K562 (cell line): ENCODE measurements around the gene PDGFD. TPM values are rescaled to one million over a fixed set of nuclear protein-coding genes. Genes with fewer than 3 reads are reported as not detected.

Experiments
- ATAC-seq: fragments of 200-7000 bp; cut with Tn5 transposase; 3 replicates; pipeline ENCODE4 v1.9.1; 2020; ENCODE audit warnings: moderate library complexity
- BruUV-seq: library from RNA; stranded (reverse); fragments of 400-500 nt; replicated peaks from 2 replicates; lab custom pipeline; 2021; lab: Mats Ljungman, UMichigan
- CTCF ChIA-PET: fragments of 300-600 bp; formaldehyde crosslinking; extraction: SDS; loops from one replicate; lab custom pipeline; 2021; ENCODE audit warnings: low intra/inter-chr PET ratio; lab: Yijun Ruan, JAX
- POLR2A ChIA-PET: fragments of 300-600, 350-650 bp; sonication (Branson Sonifier 250); formaldehyde crosslinking; extraction: SDS; loops from one replicate; lab custom pipeline; 2021; ENCODE audit warnings: antibody characterized with exemption, inconsistent platforms; lab: Yijun Ruan, JAX
- DNase-seq, 4 experiments: peaks; one replicate each; pipeline versions ENCODE4 v3.0.0 to v3.0.0-alpha.2; 2011 to 2018; ENCODE audit warnings: low spot score in 3 of 4, mixed read lengths in 3 of 4; ENCODE audit errors: extremely low read depth in 1 of 4
- FAIRE-seq: peaks from 2 replicates; lab custom pipeline; 2011; peaks lifted over from hg19 to GRCh38; lab: Jason Lieb, UNC
- H2AFZ ChIP-seq: 2 replicates; pipeline ENCODE4 v1.6.0; 2011; ENCODE audit warnings: low read depth, low read length, control low read depth, inconsistent platforms
- H3K27ac ChIP-seq: fragments of 200-600 bp; 3 replicates; pipeline ENCODE4 v1.8.0; 2011; ENCODE audit warnings: low read depth, mild to moderate bottlenecking, control low read depth, inconsistent platforms, low read length, moderate library complexity, mixed read lengths; ENCODE audit errors: extremely low read depth
- H3K27me3 ChIP-seq, 2 experiments: fragments of 300-600 bp in 1 of 2; 2 replicates in 1 of 2; 3 replicates in 1 of 2; pipeline versions ENCODE4 v1.6.0 to v1.8.0; 2011; ENCODE audit warnings: inconsistent platforms in 2 of 2, low read length in 2 of 2, mild to moderate bottlenecking in 1 of 2, mixed read lengths in 1 of 2, moderate library complexity in 1 of 2; ENCODE audit not compliant: control insufficient read depth in 2 of 2, insufficient read depth in 2 of 2
- H3K36me3 ChIP-seq: fragments of 300-600 bp; 3 replicates; pipeline ENCODE4 v1.8.0; 2011; ENCODE audit warnings: mild to moderate bottlenecking, low read length, inconsistent platforms; ENCODE audit not compliant: control insufficient read depth, insufficient read depth
- H3K4me1 ChIP-seq, 2 experiments: fragments of 200-600 bp in 1 of 2; replicated peaks in 1 of 2; 2 replicates in 1 of 2; 3 replicates in 1 of 2; pipeline versions ENCODE4 v1.5.1 to v1.8.0; 2011; ENCODE audit warnings: inconsistent platforms in 2 of 2, low read length in 2 of 2, mild to moderate bottlenecking in 1 of 2, mixed read lengths in 1 of 2, moderate library complexity in 1 of 2; ENCODE audit not compliant: control insufficient read depth in 2 of 2, insufficient read depth in 2 of 2
- H3K4me2 ChIP-seq: 2 replicates; pipeline ENCODE4 v1.6.1; 2011; ENCODE audit warnings: low read length, control low read depth, inconsistent platforms, mixed read lengths; ENCODE audit not compliant: insufficient read depth
- H3K4me3 ChIP-seq: fragments of 200-600 bp; sonication (generic), shearing (Covaris generic); 2 replicates; pipeline ENCODE4 v1.5.1; 2016; ENCODE audit warnings: control low read depth, inconsistent platforms
- H3K79me2 ChIP-seq: fragments of 200-600 bp; 3 replicates; pipeline ENCODE4 v1.8.0; 2011; ENCODE audit warnings: low read length, inconsistent platforms; ENCODE audit not compliant: control insufficient read depth, insufficient read depth
- H3K9ac ChIP-seq, 2 experiments: 2 replicates each; pipeline versions ENCODE4 v1.6.0 to v1.6.1; 2011; ENCODE audit warnings: low read depth in 2 of 2, low read length in 2 of 2, control low read depth in 1 of 2, inconsistent platforms in 1 of 2, mild to moderate bottlenecking in 1 of 2, mixed read lengths in 1 of 2; ENCODE audit not compliant: insufficient read depth in 1 of 2
- H3K9me1 ChIP-seq: one replicate; pipeline ENCODE4 v1.6.0; 2011; ENCODE audit warnings: inconsistent platforms, mild to moderate bottlenecking, low read length, moderate library complexity; ENCODE audit not compliant: control insufficient read depth, insufficient read depth
- H3K9me3 ChIP-seq: replicated peaks from 2 replicates; pipeline ENCODE4 v1.5.1; 2011; ENCODE audit warnings: low read depth, low read length, inconsistent platforms; ENCODE audit not compliant: control insufficient read depth, insufficient read depth
- H4K20me1 ChIP-seq: replicated peaks from 2 replicates; pipeline ENCODE4 v1.6.1; 2011; ENCODE audit warnings: low read length, inconsistent platforms, mixed read lengths; ENCODE audit not compliant: control insufficient read depth, insufficient read depth
- BRF2 ChIP-seq: IDR thresholded peaks from 3 replicates; pipeline ENCODE4 v1.6.1; 2011; ENCODE audit warnings: borderline replicate concordance, mild to moderate bottlenecking; ENCODE audit not compliant: insufficient read length, insufficient read depth
- EHMT2 ChIP-seq: fragments of 450-650 bp; IDR thresholded peaks from 2 replicates; pipeline ENCODE4 v1.6.1; 2018; ENCODE audit warnings: antibody characterized with exemption
- FOS ChIP-seq: IDR thresholded peaks from 3 replicates; pipeline ENCODE4 v1.6.1; 2011; ENCODE audit not compliant: insufficient read length; ENCODE audit errors: extremely low read depth
- GMEB1 ChIP-seq: fragments of 250-450 bp; sonication (Bioruptor Pico); IDR thresholded peaks from 2 replicates; pipeline ENCODE4 v1.4.0; 2020; ENCODE audit warnings: mild to moderate bottlenecking
- KDM2B ChIP-seq: fragments of 250-450 bp; sonication (Bioruptor Pico); IDR thresholded peaks from 2 replicates; pipeline ENCODE4 v1.8.0; 2021; ENCODE audit warnings: mild to moderate bottlenecking, moderate library complexity
- NELFE ChIP-seq: IDR thresholded peaks from 2 replicates; pipeline ENCODE4 v1.6.1; 2011; ENCODE audit warnings: mild to moderate bottlenecking; ENCODE audit not compliant: insufficient read depth, insufficient read length
- POLR2H ChIP-seq: IDR thresholded peaks from 2 replicates; pipeline ENCODE4 v1.6.1; 2016; ENCODE audit warnings: missing genetic modification characterization, low read depth, mild to moderate bottlenecking, control low read depth, missing compliant biosample characterization, moderate library complexity
- POLR3G ChIP-seq: IDR thresholded peaks from 2 replicates; pipeline ENCODE4 v1.6.1; 2011; ENCODE audit not compliant: insufficient read length, insufficient replicate concordance; ENCODE audit errors: extremely low read depth
- SRF ChIP-seq, 2 experiments: fragments of 250-450, 450-650 bp in 1 of 2; sonication (Bioruptor Pico) in 1 of 2; sonication (generic) in 1 of 2; formaldehyde crosslinking; IDR thresholded peaks; 2 replicates each; pipeline versions ENCODE4 v1.5.0 to v1.5.1; 2020 to 2022; ENCODE audit warnings: mild to moderate bottlenecking in 1 of 2, missing genetic modification reagents in 1 of 2
- TAF9B ChIP-seq: fragments of 450-650 bp; IDR thresholded peaks from 2 replicates; pipeline ENCODE4 v1.6.1; 2018; ENCODE audit warnings: mild to moderate bottlenecking; ENCODE audit not compliant: partially characterized antibody
- TRIM28 ChIP-seq: fragments of 450-650 bp; IDR thresholded peaks from 2 replicates; pipeline ENCODE4 v1.6.1; 2017
- ZKSCAN8 ChIP-seq: fragments of 200-800 bp; sonication (Bioruptor generic); IDR thresholded peaks from 2 replicates; pipeline ENCODE4 v1.6.1; 2016; ENCODE audit warnings: missing genetic modification characterization, missing compliant biosample characterization
- ZNF507 ChIP-seq: conservative IDR thresholded peaks from 2 replicates; pipeline ENCODE4 v1.6.1; 2017; ENCODE audit warnings: missing genetic modification characterization, missing compliant biosample characterization
- ZNF57 ChIP-seq: fragments of 450-650 bp; formaldehyde crosslinking; IDR thresholded peaks from 2 replicates; pipeline ENCODE4 v1.4.0; 2020; ENCODE audit warnings: mild to moderate bottlenecking, moderate library complexity
- ZNF79 ChIP-seq: fragments of 250-450 bp; sonication (Bioruptor Pico); IDR thresholded peaks from 2 replicates; pipeline ENCODE4 v1.4.0; 2020; ENCODE audit warnings: low read depth, mild to moderate bottlenecking, moderate library complexity
- WGBS: fragments of 100-300 bp; shearing (Covaris generic); methylation state at CpG from one replicate; pipeline ENCODE4 v1.1.6; 2016; ENCODE audit warnings: low coverage, mixed read lengths; ENCODE audit not compliant: insufficient coverage; ENCODE audit errors: missing lambda C conversion rate; 5-methylcytosine and 5-hydroxymethylcytosine counted together
- in situ Hi-C: fragments of 300-500 bp; cut with MboI; formaldehyde crosslinking; loops from 4 replicates; pipeline ENCODE4 v1.15.0; 2018; ENCODE audit warnings: inconsistent platforms, mixed read lengths
- intact Hi-C: fragments of 100-400 bp; cut with micrococcal nuclease; formaldehyde crosslinking; loops from 2 replicates; pipeline ENCODE4 v1.14.2; 2022
- polyA plus RNA-seq, 8 experiments: library from polyadenylated mRNA; depleted of rRNA in 4 of 8; stranded (reverse) in 5 of 8; unstranded in 3 of 8; fragments of >200 nt; fragmentation: Nextera tagmentation in 2 of 8; fragmentation: Illumina TruSeq in 1 of 8; extraction: Ambion mirVana in 2 of 8; extraction: Trizol in 1 of 8; gene quantifications; 2 replicates each; pipeline versions ENCODE4 v1.2.1 to v1.2.3, GENCODE V29; 2011 to 2014; ENCODE audit warnings: inconsistent platforms in 1 of 8, missing spikeins in 1 of 8
- total RNA-seq, 7 experiments: library from RNA; depleted of rRNA in 6 of 7; stranded (reverse); fragments of >200 nt in 6 of 7; fragmentation: Illumina TruSeq in 2 of 7; extraction: Trizol in 2 of 7; gene quantifications; 2 replicates each; pipeline versions ENCODE4 v1.2.1 to v1.2.3, GENCODE V29; 2011 to 2021; ENCODE audit warnings: low replicate concordance in 1 of 7

Gene PDGFD
- total and polyA plus RNA-seq, 9 of the 15 experiments (the other 6 are each of a cell fraction or from before 2014, with no cell fraction given) = 0.11 TPM; not detected in 8

- WGBS = 0% methylated on average over 3 of the region's 3 CpGs
- no peaks in the 10 kb centered on the region for H3K9me1 ChIP-seq
- no peaks in the 10 kb centered on the region for H3K36me3 ChIP-seq
- no peaks in the 10 kb centered on the region for H3K27me3 ChIP-seq
- FAIRE-seq (no peak), ATAC-seq (no peak), DNase-seq (no peak)
- no TSS peak for BruUV-seq
- H3K9ac ChIP-seq = no peak overlapping the region
- intact Hi-C loops = no loop called here
- POLR2A ChIA-PET = no interaction called here
- no peak overlapping the region for H2AFZ ChIP-seq
- no peaks in the 10 kb centered on the region for H3K9me3 ChIP-seq
- in situ Hi-C loops = no loop called here
- H3K27ac ChIP-seq = no peak overlapping the region
- CTCF ChIA-PET = no interaction called here
- no peak for TF ChIP-seq POLR3G
- TF ChIP-seq ZNF79 (CRISPR knock-in tag) = no peak
- no peak for TF ChIP-seq ZNF507 (tag)
- TF ChIP-seq GMEB1 = no peak
- no peak for TF ChIP-seq POLR2H (tag)
- TF ChIP-seq BRF2 = no peak
- TF ChIP-seq ZNF57 = no peak
- no peak for TF ChIP-seq TRIM28
- no peak for TF ChIP-seq NELFE
- TF ChIP-seq TAF9B = no peak
- TF ChIP-seq EHMT2 = no peak
- TF ChIP-seq KDM2B (CRISPR knock-in tag) = no peak
- no peak for TF ChIP-seq FOS
- TF ChIP-seq SRF (CRISPR knock-in tag; IDR thresholded peaks at IDR 0.05) = no peak
- TF ChIP-seq ZKSCAN8 = no peak
- no peak overlapping the region for H3K4me2 ChIP-seq
- H3K4me1 ChIP-seq = no peaks in the 10 kb centered on the region
- no peaks in the 10 kb centered on the region for H4K20me1 ChIP-seq
- no peak overlapping the region for H3K4me3 ChIP-seq
- no peaks in the 10 kb centered on the region for H3K79me2 ChIP-seq
These were observed 259.7 kb downstream of the PDGFD start for GRCh38 chr11:103904324-103904667.
